Measurements from ENCODE around the gene FARSB. TPM values are rescaled to one million over a fixed set of nuclear protein-coding genes. Genes with fewer than 3 reads are reported as not detected.

The FARSB gene
- total and polyA plus RNA-seq, 2 experiments from 2014 or later, result 16.8 to 40.3 TPM

GRCh38 chr2:222611684-222612083, 44.2 kb downstream of the FARSB start:
- Histone ChIP-seq H3K27me3 (replicated peaks; ENCODE audit: insufficient read depth) (no peaks in the 10 kb centered on the region), H3K9ac (no peak overlapping the region), H3F3A (ENCODE audit: insufficient read depth) (peaks cover 4% of the 10 kb centered on the region; the same call in 1 of the 2 replicates), H3K27ac (no peak overlapping the region), H3K9me2 (ENCODE audit: insufficient read depth) (no peaks in the 10 kb centered on the region), H3K79me2 (ENCODE audit: insufficient read depth) (peaks cover 9% of the 10 kb centered on the region; the same call in 1 of the 2 replicates), H3K4me2 (ENCODE audit: unreplicated experiment) (no peak overlapping the region), H3K36me3 (ENCODE audit: low read depth) (peaks cover 22% of the 10 kb centered on the region), H3K4me3 (no peak overlapping the region), H3K9me3 (ENCODE audit: low read depth) (no peaks in the 10 kb centered on the region), H3K4me1 (ENCODE audit: insufficient read depth) (no peaks in the 10 kb centered on the region), H4K20me1 (ENCODE audit: insufficient read depth) (no peaks in the 10 kb centered on the region), H2AFZ (no peak overlapping the region)
- WGBS, 2 experiments (ENCODE audit: low coverage in 1 of 2, low lambda C conversion rate in 2 of 2, missing lambda C conversion rate in 2 of 2), result 91 to 93% methylated on average over 4 of the region's 4 CpGs
- in situ Hi-C loops (cut with MboI), result no loop called here
- no peak for TF ChIP-seq EZH2 (IDR thresholded peaks at IDR 0.05; ENCODE audit: insufficient read depth, poor library complexity, severe bottlenecking)
- TF ChIP-seq EZH2phosphoT487 (IDR thresholded peaks at IDR 0.05; ENCODE audit: insufficient read depth, low read depth), result no peak
- no peak for DNase-seq

GRCh38 chr2:222610746-222611145, 45.1 kb downstream of the FARSB start:
- DNase-seq, result peak; percentile 8
- H3K79me2 ChIP-seq (ENCODE audit: insufficient read depth), result peaks cover 9% of the 10 kb centered on the region; the same call in 1 of the 2 replicates
- in situ Hi-C loops (cut with MboI), result no loop called here
- H3K9me3 ChIP-seq (ENCODE audit: low read depth), result no peaks in the 10 kb centered on the region
- no peak overlapping the region for H3K27ac ChIP-seq
- no peaks in the 10 kb centered on the region for H3K27me3 ChIP-seq (replicated peaks; ENCODE audit: insufficient read depth)
- H3K9me2 ChIP-seq (ENCODE audit: insufficient read depth), result no peaks in the 10 kb centered on the region
- H3K9ac ChIP-seq, result no peak overlapping the region
- no peaks in the 10 kb centered on the region for H4K20me1 ChIP-seq (ENCODE audit: insufficient read depth)
- 65 to 80% methylated on average over 1 of the region's 1 CpG for whole genome bisulfite sequencing, 2 experiments (ENCODE audit: low coverage in 1 of 2, low lambda C conversion rate in 2 of 2, missing lambda C conversion rate in 2 of 2)
- H3F3A ChIP-seq (ENCODE audit: insufficient read depth), result peaks cover 4% of the 10 kb centered on the region; the same call in 1 of the 2 replicates
- no peaks in the 10 kb centered on the region for H3K4me1 ChIP-seq (ENCODE audit: insufficient read depth)
- H3K36me3 ChIP-seq (ENCODE audit: low read depth), result peaks cover 22% of the 10 kb centered on the region
- no peak overlapping the region for H3K4me2 ChIP-seq (ENCODE audit: unreplicated experiment)
- no peak overlapping the region for H3K4me3 ChIP-seq
- H2AFZ ChIP-seq, result no peak overlapping the region
- no peak for TF ChIP-seq EZH2phosphoT487 (IDR thresholded peaks at IDR 0.05; ENCODE audit: insufficient read depth, low read depth)
- no peak for TF ChIP-seq EZH2 (IDR thresholded peaks at IDR 0.05; ENCODE audit: insufficient read depth, poor library complexity, severe bottlenecking)

- Histone ChIP-seq H2AFZ (no peak overlapping the region), H3K4me3 (no peak overlapping the region), H3K4me1 (ENCODE audit: insufficient read depth) (no peaks in the 10 kb centered on the region), H3K27ac (no peak overlapping the region), H3K79me2 (ENCODE audit: insufficient read depth) (peaks cover 9% of the 10 kb centered on the region; the same call in 1 of the 2 replicates), H3F3A (ENCODE audit: insufficient read depth) (peaks cover 2% of the 10 kb centered on the region; the same call in 1 of the 2 replicates), H3K4me2 (ENCODE audit: unreplicated experiment) (no peak overlapping the region), H3K27me3 (replicated peaks; ENCODE audit: insufficient read depth) (no peaks in the 10 kb centered on the region), H3K9me3 (ENCODE audit: low read depth) (no peaks in the 10 kb centered on the region), H3K36me3 (ENCODE audit: low read depth) (peaks cover 22% of the 10 kb centered on the region), H3K9ac (no peak overlapping the region), H3K9me2 (ENCODE audit: insufficient read depth) (no peaks in the 10 kb centered on the region), H4K20me1 (ENCODE audit: insufficient read depth) (no peaks in the 10 kb centered on the region)
- DNase-seq, result peak; percentile 29
- TF ChIP-seq EZH2 (IDR thresholded peaks at IDR 0.05; ENCODE audit: insufficient read depth, poor library complexity, severe bottlenecking), result no peak
- no peak for TF ChIP-seq EZH2phosphoT487 (IDR thresholded peaks at IDR 0.05; ENCODE audit: insufficient read depth, low read depth)
- in situ Hi-C loops (cut with MboI), result no loop called here
- WGBS, 2 experiments (ENCODE audit: low coverage in 1 of 2, low lambda C conversion rate in 2 of 2, missing lambda C conversion rate in 2 of 2), result 89 to 92% methylated on average over 3 of the region's 3 CpGs
Measured at GRCh38 chr2:222609381-222609780, 46.5 kb downstream of the FARSB start.

DNA sequence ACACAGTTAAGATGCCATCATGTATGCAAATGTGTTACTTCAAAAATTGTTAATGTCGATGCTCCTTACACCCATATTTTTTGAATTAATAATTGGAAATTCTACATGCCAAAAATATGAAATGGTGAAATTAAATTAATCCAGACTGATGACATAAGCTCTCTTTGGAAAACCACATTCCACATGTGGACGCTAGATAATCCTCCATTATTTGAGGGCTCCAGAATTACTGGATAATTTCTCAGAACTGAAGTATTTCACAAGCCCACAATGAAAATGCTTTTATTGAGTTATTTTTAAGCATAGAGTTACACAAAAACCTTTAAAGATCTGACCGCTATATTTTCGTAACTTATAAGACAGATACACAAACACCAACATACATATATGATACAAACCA, 47.8 kb downstream of the FARSB start:
- in situ Hi-C loops (cut with MboI), result no loop called here
- H2AFZ ChIP-seq, result no peak overlapping the region
- no peaks in the 10 kb centered on the region for H4K20me1 ChIP-seq (ENCODE audit: insufficient read depth)
- no peak overlapping the region for H3K4me2 ChIP-seq (ENCODE audit: unreplicated experiment)
- H3K27ac ChIP-seq, result no peak overlapping the region
- no peak overlapping the region for H3K4me3 ChIP-seq
- no peaks in the 10 kb centered on the region for H3K27me3 ChIP-seq (replicated peaks; ENCODE audit: insufficient read depth)
- H3K79me2 ChIP-seq (ENCODE audit: insufficient read depth), result peaks cover 9% of the 10 kb centered on the region; the same call in 1 of the 2 replicates
- H3K9me2 ChIP-seq (ENCODE audit: insufficient read depth), result no peaks in the 10 kb centered on the region
- TF ChIP-seq EZH2phosphoT487 (IDR thresholded peaks at IDR 0.05; ENCODE audit: insufficient read depth, low read depth) (no peak), EZH2 (IDR thresholded peaks at IDR 0.05; ENCODE audit: insufficient read depth, poor library complexity, severe bottlenecking) (no peak)
- DNase-seq, result no peak
- no peak overlapping the region for H3K9ac ChIP-seq
- H3F3A ChIP-seq (ENCODE audit: insufficient read depth), result no peaks in the 10 kb centered on the region
- peaks cover 17% of the 10 kb centered on the region; the same call in 1 of the 2 replicates for H3K36me3 ChIP-seq (ENCODE audit: low read depth)
- H3K4me1 ChIP-seq (ENCODE audit: insufficient read depth), result no peaks in the 10 kb centered on the region
- no peaks in the 10 kb centered on the region for H3K9me3 ChIP-seq (ENCODE audit: low read depth)
- WGBS, 2 experiments (ENCODE audit: low coverage in 1 of 2, low lambda C conversion rate in 2 of 2, missing lambda C conversion rate in 2 of 2), result 54 to 56% methylated on average over 4 of the region's 4 CpGs
